Esophagus squamous epithelium (tissue), 5 donors: ENCODE results near the gene MICU2. TPM values are rescaled to one million over a fixed set of nuclear protein-coding genes. Genes with fewer than 3 reads are reported as not detected.

Source experiments
- DNase-seq: peaks from one replicate; lab custom pipeline; 2025; lab: John Stamatoyannopoulos, UW
- H3K27ac ChIP-seq, 4 donors: fragments of 200-600 bp; sonication (generic); one replicate each; pipeline ENCODE4 v1.5.1; 2016 to 2019; ENCODE audit warnings: mild to moderate bottlenecking in 1 of 4
- H3K27me3 ChIP-seq, 4 donors: fragments of 200-600 bp; sonication (generic); 1 replicate in 3 of 4; 2 replicates in 1 of 4; pipeline versions ENCODE4 v1.5.1 to v1.6.0; 2017 to 2021; ENCODE audit warnings: antibody characterized with exemption in 1 of 4
- H3K36me3 ChIP-seq, 3 donors: fragments of 200-600 bp; sonication (generic); one replicate each; pipeline ENCODE4 v1.5.1; 2016 to 2019
- H3K4me1 ChIP-seq, 3 donors: fragments of 200-600 bp; sonication (generic); one replicate each; pipeline ENCODE4 v1.5.1; 2017 to 2019
- H3K4me3 ChIP-seq, 4 donors: fragments of 200-600 bp; sonication (generic); 1 replicate in 3 of 4; 2 replicates in 1 of 4; pipeline ENCODE4 v1.5.1; 2016 to 2019; ENCODE audit warnings: mild to moderate bottlenecking in 2 of 4, moderate library complexity in 1 of 4
- H3K9me3 ChIP-seq, 3 donors: fragments of 200-600 bp; sonication (generic); one replicate each; pipeline ENCODE4 v1.5.1; 2016 to 2019
- POLR2A ChIP-seq, 4 donors: fragments of 450-650 bp; IDR thresholded peaks; one replicate each; pipeline ENCODE4 v1.6.1; 2017; ENCODE audit warnings: antibody characterized with exemption in 4 of 4, mild to moderate bottlenecking in 4 of 4, moderate library complexity in 3 of 4
- WGBS, 2 donors: methylation state at CpG; one replicate each; pipeline ENCODE4 v1.1.5; 2018; 5-methylcytosine and 5-hydroxymethylcytosine counted together
- intact Hi-C: fragments of 100-400 bp; cut with DNase I; formaldehyde crosslinking; loops from one replicate; pipeline ENCODE4 v1.15.0; 2022
- total RNA-seq, 4 donors: library from RNA; depleted of rRNA; stranded (reverse); fragments of >200 nt; gene quantifications; one replicate each; pipeline ENCODE4 v1.1.0, GENCODE V29; 2016
- TF ChIP-seq, protein P1 (sequence below), 6 experiments: fragments of 450-650 bp in 4 of 6; fragments of 200-600 bp in 2 of 6; sonication (generic) in 2 of 6; IDR thresholded peaks; one replicate each; pipeline ENCODE4 v1.5.1; 2016 to 2019; ENCODE audit warnings: antibody characterized with exemption in 6 of 6, mild to moderate bottlenecking in 4 of 6, moderate library complexity in 4 of 6
- donor health status: DM: yes; HTN: yes; CAD: no.

The MICU2 gene
- total RNA-seq, 4 donors from 2014 or later, result 48.4 to 61.6 (median 51.9) TPM

GRCh38 chr13:21539687-21540086 is 64.3 kb downstream of the MICU2 start:
- Histone ChIP-seq H3K27ac (no peak overlapping the region), H3K4me3 (no peak overlapping the region), H3K36me3 (peaks cover 0 to 13% (median 4%) of the 10 kb centered on the region in 3 donors), H3K27me3 (no peaks in the 10 kb centered on the region), H3K4me1 (peaks cover 0 to 8% (median 0%) of the 10 kb centered on the region in 3 donors), H3K9me3 (no peaks in the 10 kb centered on the region)
- TF ChIP-seq, protein P1, sequence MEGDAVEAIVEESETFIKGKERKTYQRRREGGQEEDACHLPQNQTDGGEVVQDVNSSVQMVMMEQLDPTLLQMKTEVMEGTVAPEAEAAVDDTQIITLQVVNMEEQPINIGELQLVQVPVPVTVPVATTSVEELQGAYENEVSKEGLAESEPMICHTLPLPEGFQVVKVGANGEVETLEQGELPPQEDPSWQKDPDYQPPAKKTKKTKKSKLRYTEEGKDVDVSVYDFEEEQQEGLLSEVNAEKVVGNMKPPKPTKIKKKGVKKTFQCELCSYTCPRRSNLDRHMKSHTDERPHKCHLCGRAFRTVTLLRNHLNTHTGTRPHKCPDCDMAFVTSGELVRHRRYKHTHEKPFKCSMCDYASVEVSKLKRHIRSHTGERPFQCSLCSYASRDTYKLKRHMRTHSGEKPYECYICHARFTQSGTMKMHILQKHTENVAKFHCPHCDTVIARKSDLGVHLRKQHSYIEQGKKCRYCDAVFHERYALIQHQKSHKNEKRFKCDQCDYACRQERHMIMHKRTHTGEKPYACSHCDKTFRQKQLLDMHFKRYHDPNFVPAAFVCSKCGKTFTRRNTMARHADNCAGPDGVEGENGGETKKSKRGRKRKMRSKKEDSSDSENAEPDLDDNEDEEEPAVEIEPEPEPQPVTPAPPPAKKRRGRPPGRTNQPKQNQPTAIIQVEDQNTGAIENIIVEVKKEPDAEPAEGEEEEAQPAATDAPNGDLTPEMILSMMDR (IDR thresholded peaks at IDR 0.05), result no peak
- TF ChIP-seq POLR2A (IDR thresholded peaks at IDR 0.05), result no peak
- intact Hi-C loops, result no loop called here
- DNase-seq, result no peak

- intact Hi-C loops, result no loop called here
Observed at GRCh38 chr13:21538753-21539152, 65.2 kb downstream of the MICU2 start.

DNA sequence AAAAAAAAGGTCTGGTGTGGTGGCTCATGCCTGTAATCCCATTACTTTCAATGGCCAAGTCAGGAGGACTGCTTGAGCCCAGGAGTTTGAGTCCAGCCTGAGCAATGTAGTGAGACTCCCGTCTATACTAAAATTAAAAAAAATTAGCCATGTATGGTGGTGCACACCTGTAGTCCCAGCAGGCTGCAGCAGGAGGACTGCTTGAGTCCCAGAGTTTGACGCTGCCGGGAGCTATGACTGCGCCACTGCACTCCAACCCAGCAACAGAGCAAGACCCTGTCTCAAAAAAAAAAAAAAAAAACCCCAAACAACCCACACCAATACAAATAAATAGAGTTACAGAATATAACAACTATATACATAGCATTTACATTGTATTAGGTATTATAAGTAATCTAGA is 65.7 kb downstream of the MICU2 start:
- Histone ChIP-seq H3K27me3 (no peaks in the 10 kb centered on the region), H3K36me3 (peaks cover 0 to 11% (median 4%) of the 10 kb centered on the region in 3 donors), H3K9me3 (no peaks in the 10 kb centered on the region), H3K4me3 (no peak overlapping the region), H3K27ac (no peak overlapping the region), H3K4me1 (peaks cover 0 to 8% (median 0%) of the 10 kb centered on the region in 3 donors)
- intact Hi-C loops, result no loop called here
- TF ChIP-seq POLR2A (IDR thresholded peaks at IDR 0.05), result no peak
- TF ChIP-seq, protein P1 (IDR thresholded peaks at IDR 0.05), result no peak
- WGBS, 2 donors, result 95 to 100% methylated on average over 3 to 4 of the region's 4 CpGs
- no peak for DNase-seq

More at GRCh38 chr13:21538753-21539152, 65.2 kb downstream of the MICU2 start:
- peaks cover 0 to 8% (median 0%) of the 10 kb centered on the region in 3 donors for H3K4me1 ChIP-seq
- H3K4me3 ChIP-seq, result no peak overlapping the region
- no peak for DNase-seq
- H3K27ac ChIP-seq, result no peak overlapping the region
- no peak for TF ChIP-seq POLR2A (IDR thresholded peaks at IDR 0.05)
- TF ChIP-seq, protein P1 (IDR thresholded peaks at IDR 0.05), result no peak
- 94 to 96% methylated on average over 1 of the region's 1 CpG for WGBS, 2 donors
- H3K9me3 ChIP-seq, result no peaks in the 10 kb centered on the region
- no peaks in the 10 kb centered on the region for H3K27me3 ChIP-seq
- H3K36me3 ChIP-seq, result peaks cover 0 to 11% (median 4%) of the 10 kb centered on the region in 3 donors

- no peak overlapping the region for H3K27ac ChIP-seq
- DNase-seq, result no peak
- H3K4me3 ChIP-seq, result no peak overlapping the region
- no peaks in the 10 kb centered on the region for H3K27me3 ChIP-seq
- intact Hi-C loops, result no loop called here
- H3K36me3 ChIP-seq, result peaks cover 0 to 11% (median 4%) of the 10 kb centered on the region in 3 donors
- TF ChIP-seq, protein P1 (IDR thresholded peaks at IDR 0.05), result no peak
- no peak for TF ChIP-seq POLR2A (IDR thresholded peaks at IDR 0.05)
- H3K9me3 ChIP-seq, result no peaks in the 10 kb centered on the region
- H3K4me1 ChIP-seq, result peaks cover 0 to 8% (median 0%) of the 10 kb centered on the region in 3 donors
- 76 to 83% methylated on average over 1 of the region's 1 CpG for WGBS, 2 donors
Observed at GRCh38 chr13:21537105-21537504, 66.9 kb downstream of the MICU2 start.

DNA sequence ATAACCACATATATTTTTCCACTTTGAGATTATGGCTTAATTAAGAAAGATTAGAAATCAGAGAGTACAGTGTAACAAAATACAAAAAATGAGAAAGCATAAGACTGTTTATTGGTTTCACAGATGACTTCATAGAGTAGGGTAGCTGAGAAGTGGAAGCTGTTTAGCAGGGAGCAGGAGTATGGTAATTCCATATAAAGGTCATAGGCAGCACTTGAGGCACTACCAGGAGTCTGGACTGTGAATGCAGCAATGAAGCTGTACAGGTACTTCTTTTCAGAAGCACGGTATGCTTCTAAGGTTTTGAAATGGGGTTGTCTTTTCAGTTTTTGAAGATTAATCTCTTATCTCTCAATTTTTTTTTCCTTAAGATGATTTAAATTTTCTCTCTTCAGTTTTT is 69.2 kb downstream of the MICU2 start:
- TF ChIP-seq, protein P1 (IDR thresholded peaks at IDR 0.05), result no peak
- TF ChIP-seq POLR2A (IDR thresholded peaks at IDR 0.05), result no peak

More for the DNA sequence above, 69.2 kb downstream of the MICU2 start:
- H3K36me3 ChIP-seq, result peaks cover 0 to 21% (median 4%) of the 10 kb centered on the region in 3 donors
- H3K9me3 ChIP-seq, result no peaks in the 10 kb centered on the region
- no peak for DNase-seq
- intact Hi-C loops, result no loop called here
- H3K4me3 ChIP-seq, result no peak overlapping the region
- H3K27me3 ChIP-seq, result no peaks in the 10 kb centered on the region
- 93 to 96% methylated on average over 1 of the region's 1 CpG for WGBS, 2 donors
- H3K27ac ChIP-seq, result no peak overlapping the region
- H3K4me1 ChIP-seq, result no peaks in the 10 kb centered on the region
